Right forelimb (tissue), 1 donor: ENCODE data around the gene DNAJB2.
"Not testable (repeated sequence)": the region's sequence is repeated elsewhere in the genome, so short reads cannot be mapped to it uniquely, and the experiment has no call there.

Experiments used
- DNase-seq: peaks from one replicate; pipeline ENCODE4 v3.0.0-alpha.2; 2018

DNAJB2 gene

DNA sequence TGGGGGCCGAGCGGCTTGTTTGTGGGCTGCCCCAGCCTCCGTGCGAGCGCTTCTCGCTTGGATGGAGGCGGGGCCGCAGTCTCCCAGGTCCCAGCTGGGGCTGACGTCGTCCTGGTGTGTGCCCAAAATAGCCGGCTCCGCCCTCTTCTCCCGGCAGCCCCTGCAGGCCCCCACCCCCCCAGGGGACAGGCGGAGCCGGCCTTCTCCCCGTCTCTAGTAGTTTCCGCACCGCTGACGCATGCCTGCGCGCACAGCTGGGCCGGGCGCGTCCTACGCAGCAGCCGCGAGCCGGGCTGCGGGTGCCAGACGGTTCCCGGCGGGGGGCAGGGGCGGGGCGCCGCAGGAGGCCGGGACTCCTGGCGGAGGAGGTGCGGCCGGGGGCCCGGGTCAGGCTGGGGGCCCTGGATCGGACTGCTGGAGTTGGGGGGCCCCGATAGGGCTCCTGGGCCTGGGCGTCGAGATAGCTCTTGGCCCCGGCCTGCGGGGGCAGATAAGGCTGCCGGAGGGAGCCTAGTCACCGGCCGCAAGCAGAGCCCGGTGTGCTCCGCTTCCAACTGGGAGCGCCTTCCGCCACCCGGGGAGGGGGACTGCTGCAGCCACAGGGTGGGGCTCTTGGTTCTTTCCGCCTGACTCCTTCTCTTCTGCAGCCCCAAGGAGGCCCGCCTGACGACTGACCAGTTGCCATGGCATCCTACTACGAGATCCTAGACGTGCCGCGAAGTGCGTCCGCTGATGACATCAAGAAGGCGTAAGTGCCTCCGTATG lies at the start of gene DNAJB2:
Gene DNAJB2 (plus strand): TSS at position 216 of the 765 bp plus-strand sequence. CDS start 468 bp downstream, at position 684.
- DNase-seq: peak; percentile 99

DNA sequence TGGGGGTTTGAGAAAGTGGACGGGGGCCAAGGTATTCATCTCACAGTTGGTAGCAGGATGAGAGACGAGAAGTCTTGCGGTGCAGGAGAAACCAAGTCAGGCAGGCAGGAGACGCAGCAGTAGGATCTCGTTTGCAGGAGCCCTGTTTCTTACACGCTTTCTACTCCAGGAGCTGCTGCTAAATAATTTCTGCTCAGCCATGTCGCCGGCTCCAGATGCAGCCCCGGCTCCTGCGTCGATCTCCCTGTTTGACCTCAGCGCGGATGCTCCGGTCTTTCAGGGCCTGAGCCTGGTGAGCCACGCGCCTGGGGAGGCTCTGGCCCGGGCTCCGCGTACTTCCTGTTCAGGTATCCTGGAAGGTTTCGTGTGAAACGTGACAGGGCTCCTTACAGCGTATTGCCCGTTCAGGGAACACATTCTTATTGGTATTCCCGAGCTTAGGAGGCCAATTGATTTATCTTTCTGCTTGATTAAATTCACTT lies 49.1 kb upstream of the DNAJB2 start:
- DNase-seq: no peak

DNA sequence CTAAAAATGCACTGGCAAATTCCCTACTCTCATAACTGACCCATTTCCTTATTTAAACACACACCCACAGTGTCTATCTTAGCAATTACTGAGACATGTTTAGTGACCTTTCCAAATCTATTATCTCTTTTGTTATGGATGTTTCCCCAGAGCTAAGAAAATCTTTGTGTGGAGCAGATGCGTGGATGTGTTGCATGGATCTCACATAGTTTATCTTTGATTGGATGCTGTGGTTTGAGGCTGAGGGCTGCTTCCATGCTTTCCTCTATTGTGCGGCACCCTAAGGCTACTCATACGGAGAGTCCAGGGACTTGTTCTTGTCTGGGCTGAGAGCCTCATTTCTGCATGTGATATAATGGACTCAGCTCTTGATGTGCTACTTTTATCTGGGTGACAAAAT lies 44.8 kb upstream of the DNAJB2 start:
- DNase-seq: no peak

DNA sequence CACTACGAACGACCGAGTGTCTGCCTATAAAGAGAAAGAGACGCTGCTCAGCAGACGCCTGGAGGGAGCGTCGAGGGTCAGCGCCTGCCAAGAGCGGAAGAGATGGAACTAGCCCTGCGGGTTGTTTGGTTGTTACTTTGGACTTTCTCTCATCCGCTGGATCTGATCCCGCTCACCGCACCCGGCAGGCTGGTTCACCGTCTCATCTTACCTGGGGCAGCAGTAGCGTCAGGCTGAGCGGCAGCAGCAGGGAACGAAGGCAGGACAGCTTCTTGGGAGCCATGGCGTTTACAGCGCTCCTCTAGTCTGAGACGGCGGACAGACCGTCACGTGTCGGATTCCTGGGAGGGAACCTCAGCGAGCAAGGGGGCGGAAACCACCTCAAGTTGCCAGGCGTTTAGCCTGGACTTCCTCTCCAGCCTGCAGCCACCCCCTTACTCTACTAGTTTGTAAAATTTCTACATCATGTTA lies 35.8 kb upstream of the DNAJB2 start:
- no peak for DNase-seq

DNA sequence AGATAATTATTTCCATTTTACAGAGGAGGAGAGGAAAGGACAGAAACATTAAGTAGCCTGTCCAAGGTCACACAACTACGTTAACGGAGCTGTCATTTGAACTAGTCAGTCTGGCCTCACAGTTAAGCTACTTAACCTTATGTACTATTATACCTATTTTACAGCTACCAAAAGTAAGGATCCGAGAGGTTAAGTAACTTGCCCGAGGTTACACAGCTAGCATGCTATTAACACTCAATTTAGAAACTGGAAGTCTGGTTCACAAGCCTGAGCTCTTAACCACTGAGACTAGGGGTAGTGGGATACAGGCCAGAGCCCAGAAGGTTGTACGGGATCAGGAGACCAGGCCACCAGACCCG lies 34.4 kb upstream of the DNAJB2 start:
- DNase-seq: no peak

DNA sequence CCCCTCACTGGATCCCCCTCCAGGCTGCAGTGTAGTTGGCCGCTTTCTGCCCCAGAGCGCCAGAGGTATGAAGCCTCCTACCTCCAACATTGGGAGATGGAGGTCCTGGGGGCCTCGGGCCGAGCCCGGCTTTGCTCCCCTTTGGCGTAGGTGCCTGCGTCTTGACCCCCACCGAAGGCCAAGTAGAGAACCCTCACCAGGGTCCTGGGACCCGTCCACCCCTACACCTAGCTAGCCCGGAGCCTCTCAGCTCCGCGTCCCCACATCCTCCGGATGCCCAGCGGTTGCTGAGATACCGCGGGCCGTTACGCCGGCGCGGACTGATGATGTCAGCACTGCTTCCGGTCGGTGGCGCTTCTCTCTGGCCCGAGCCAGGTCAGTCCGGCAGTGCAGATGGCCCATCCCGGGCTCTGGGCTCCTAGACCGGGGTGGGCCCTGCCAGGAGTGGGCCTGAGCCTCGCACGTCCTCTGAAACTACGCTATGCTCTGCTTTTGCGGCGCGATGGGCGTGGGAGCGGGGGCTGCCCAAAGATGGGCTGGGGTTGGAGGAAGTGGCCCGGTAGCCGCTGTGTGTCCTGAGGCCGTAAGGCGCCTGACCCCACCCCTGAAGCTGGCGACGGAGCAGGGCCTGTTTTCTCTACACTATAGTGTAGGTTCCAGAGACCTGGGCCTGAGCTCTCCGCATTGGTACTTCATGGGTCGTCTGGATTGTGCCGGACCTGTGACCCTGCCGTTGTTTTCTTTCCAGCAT lies 33.8 kb upstream of the DNAJB2 start, which contains the start of the genes GLB1L and STK16:
Gene GLB1L (minus strand): TSS at position 297 of the 751 bp plus-strand sequence. CDS start 1,871 bp downstream, outside the sequence.
Gene STK16 (plus strand): TSS at position 332 of the 751 bp plus-strand sequence. CDS start 521 bp downstream, outside the sequence.
- peak; percentile 97 for DNase-seq

DNA sequence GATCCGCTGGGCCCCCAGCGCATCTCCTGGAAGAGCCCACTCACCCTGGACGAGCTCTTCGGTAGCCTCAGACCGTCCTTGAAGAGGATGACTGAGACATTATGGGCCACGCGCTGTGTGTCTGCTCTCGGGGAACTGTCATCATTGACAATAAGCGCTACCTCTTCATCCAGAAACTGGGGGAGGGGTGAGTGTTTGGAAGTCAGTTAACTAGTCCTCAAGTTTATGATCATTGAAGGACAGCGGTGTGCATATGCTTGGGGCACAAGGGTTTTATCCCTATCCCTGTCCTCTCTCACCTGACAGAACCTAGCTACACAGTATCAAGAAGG lies 33.3 kb upstream of the DNAJB2 start:
- no peak for DNase-seq

DNA sequence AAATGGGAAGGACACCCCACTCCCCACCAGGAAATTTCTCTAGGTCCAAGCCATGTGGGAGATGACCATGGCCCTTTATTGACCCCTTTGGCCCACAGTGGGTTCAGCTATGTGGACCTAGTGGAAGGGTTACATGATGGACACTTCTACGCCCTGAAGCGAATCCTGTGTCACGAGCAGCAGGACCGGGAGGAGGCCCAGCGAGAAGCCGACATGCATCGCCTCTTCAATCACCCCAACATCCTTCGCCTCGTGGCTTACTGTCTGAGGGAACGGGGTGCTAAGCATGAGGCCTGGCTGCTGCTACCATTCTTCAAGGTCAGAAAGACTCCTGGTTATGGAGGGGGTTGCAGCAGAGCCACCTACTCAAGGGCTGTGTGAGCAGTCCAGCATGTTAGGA lies 32.6 kb upstream of the DNAJB2 start:
- DNase-seq: no peak

DNA sequence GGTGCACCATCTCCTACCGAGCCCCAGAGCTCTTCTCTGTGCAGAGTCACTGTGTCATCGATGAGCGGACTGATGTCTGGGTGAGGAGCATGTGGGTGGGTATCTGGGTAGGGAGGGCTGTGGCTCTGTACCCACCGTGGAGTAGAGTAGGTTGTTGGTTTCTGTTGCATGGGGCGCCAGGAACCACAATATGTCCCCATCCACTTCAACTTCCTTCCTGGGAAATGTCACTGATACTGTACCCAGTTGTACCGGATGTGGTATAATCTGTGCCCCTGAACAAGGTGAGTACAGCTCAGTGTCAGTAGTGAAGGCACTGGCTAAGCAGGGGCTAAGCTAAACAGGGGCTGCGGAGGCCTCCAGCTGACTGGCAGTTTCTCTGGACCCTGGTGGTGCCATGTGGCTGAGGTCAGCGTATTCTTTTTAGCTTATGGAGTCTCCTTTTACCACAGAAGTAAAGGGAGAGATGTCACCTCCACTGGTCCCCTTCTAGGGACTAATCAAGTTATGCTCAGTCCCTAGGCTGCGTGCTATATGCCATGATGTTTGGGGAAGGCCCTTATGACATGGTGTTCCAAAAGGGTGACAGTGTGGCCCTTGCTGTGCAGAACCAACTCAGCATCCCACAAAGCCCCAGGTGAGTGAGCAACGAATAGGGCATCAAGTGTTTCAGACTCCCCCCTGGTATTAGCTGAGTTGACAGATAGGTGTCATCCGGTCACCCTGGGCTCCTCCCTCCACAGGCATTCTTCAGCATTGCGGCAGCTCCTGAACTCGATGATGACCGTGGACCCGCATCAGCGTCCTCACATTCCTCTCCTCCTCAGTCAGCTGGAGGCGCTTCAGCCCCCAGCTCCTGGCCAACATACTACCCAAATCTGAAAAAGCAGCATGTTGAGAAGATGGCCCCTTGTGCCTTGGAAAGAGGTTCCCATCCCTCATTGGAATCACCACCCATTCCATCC lies 31.2 kb upstream of the DNAJB2 start:
- no peak for DNase-seq

DNA sequence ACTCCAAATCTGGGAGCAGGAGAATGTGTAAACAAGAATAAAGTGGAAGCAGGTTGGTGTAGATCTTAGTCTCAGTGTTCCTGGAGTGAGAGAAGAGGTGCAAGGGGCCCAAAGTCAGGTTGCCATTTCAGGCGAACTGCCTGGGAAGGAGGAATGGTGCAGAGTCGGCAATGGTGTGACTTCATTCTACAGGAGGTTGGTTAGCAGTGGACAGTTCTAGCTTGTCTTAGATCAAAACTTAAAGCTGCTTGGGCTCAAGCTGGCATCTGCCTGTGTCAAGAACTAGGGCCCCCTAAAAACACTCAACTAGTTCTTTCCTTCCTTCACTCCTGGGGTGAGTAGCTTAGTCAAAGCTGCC lies 30.3 kb upstream of the DNAJB2 start:
- no peak for DNase-seq

DNA sequence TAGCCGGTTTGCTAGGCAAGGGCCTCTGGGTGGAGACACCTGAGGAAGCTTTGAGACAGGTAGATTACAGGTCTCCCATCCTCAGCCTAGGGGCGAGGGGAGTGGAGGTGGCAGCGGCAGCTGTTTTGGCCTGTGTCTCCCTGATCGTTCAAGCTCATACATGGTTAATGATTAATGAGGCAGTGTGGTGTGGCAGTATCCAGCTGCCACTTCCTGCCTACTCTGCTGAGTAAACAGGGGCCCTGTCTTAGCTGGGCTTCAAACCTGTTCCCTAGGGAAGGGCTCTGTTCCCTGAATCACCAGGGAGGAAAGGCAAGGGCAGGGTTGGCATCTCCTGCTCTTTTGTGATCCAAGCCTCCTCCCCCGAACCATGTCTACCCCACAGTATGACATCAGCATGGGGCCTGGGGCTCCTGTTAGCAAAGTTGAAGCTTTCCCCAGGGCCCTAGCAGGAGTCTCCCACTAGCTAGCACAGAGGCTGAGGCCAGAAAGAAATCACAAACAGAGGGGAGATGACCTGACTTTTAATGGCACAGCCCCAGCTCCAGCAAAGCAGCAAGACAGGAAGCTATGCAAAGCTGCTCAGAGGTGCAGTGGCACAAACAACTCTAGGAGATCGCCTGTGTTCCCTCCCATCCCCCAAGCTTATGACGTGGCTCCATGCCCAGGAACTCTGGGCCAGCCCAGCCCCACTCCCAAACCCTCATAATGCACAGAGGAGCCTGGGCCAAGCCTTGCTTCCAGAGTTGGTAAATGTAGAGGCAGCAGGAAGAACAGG lies 29.8 kb upstream of the DNAJB2 start:
- peak; percentile 63 for DNase-seq

DNA sequence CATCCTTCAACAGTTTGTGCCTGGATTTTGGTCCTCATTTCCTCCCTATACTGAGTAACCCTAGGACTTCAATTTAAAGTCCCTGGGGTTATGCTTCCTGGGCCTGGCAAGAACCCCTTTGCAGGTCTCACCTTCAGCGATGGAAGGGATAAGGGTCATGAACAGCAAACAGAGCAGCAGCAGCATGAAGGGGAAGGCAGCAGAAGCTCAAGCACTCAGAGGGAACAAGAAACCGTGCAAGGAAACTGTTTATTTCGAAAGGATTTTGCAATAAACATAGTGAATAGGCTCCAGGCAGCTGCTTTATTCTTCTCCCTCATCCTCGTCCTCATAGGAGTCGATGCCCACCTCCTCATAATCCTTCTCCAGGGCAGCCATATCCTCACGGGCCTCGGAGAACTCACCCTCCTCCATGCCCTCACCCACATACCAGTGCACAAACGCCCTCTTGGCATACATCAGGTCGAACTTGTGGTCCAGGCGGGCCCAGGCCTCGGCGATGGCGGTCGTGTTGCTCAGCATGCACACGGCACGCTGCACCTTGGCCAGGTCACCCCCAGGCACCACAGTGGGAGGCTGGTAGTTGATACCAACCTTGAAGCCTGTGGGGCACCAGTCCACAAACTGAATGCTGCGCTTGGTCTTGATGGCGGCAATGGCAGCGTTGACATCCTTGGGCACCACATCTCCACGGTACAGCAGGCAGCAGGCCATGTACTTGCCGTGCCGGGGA lies 29.0 kb upstream of the DNAJB2 start:
- no peak for DNase-seq

DNA sequence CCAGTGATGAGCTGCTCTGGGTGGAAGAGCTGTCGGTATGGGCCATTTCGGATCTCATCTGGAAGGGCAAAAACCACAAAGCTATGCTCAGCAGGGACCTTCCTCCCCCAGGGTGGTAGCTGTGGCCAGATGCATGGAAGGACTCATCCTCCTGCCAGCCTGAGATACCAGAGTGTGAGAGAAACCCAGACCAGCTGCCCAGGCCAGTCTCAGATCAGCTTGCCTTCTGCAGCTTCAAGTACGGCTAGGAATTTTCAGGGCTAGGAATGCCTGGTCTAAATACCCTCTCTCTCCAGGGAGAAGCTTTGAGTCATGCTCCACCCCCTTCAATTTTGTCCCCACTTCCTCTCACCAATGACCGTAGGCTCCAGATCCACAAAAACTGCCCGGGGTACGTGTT lies 27.5 kb upstream of the DNAJB2 start:
- DNase-seq: no peak

DNA sequence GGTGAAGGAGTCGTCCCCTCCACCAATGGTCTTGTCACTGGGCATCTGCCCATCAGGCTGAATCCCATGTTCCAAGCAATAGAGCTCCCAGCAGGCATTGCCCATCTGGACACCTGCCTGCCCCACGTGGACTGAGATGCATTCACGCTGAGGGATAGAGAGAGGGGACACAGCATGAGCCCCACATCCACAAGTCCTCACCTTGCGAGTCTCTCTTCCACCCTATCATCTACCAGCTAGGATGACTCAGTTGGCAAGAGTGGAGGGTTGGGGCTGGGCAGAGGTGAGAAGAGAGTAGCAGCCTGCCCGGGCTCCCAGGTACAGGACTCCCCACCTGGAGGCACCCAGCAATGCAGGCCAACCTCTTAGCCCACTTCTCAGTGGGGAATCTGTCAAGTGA lies 27.1 kb upstream of the DNAJB2 start:
- DNase-seq: no peak

DNA sequence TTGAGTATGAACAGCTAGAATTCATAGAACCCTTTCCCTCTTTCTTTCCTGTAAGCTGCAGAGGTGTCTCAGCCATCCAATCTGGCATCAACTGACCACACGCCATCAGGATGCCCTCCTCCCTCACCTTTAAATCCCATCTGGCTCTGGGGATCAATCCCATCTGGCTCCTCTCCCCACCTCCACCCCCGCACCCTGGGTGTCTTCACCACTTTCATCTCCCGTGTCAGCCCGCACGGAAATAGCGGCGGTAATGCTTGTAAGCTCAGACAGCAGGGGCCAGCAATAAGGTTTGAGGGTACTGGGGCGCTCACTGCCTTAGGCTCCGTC lies 26.6 kb upstream of the DNAJB2 start:
- no peak for DNase-seq

DNA sequence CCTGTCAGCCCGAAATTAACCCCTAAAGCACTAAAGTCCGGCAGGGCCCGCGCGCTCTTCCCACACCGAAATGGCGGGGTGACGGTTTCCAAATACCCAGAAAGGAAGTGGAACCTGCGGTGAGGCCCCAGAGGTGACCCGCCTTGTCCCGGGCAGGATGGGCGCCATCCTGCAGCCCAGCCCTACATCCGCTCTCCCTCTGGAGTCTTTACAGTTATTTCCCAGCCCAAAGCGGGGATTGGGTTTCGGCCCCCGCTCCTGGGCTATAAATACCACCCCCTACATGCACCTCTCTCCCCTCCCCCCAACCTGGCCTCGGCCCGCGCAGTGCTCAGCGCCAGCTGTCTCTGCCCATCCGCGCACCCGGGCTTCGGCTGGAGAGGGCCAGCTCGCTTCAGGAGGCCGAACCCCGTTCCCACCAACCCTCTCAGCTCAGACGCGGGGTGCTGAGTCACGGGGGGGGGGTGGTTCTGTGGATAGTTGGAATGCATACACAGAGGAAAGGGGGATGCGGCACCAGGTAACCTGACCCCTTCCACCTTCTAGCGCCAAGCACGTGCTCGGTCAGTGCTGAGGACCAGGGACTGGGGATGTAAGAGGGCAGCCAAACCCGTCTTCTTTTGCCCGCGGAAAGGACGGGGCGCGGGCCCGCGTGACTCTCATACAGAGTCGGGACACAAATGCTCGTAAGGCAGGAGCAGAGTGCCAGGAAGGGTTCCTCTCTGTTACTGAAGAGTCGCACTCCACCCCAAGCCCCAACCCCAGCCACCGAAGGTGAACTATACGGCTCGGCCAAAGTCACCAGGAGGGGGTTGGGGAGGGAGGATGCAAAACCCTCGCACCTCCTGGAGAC lies 26.0 kb upstream of the DNAJB2 start, which contains the start of gene TUBA4B:
Gene TUBA4B (plus strand): TSS at position 344 of the 853 bp plus-strand sequence. CDS start 165 bp downstream, at position 509.
- DNase-seq: peak; percentile 65

DNA sequence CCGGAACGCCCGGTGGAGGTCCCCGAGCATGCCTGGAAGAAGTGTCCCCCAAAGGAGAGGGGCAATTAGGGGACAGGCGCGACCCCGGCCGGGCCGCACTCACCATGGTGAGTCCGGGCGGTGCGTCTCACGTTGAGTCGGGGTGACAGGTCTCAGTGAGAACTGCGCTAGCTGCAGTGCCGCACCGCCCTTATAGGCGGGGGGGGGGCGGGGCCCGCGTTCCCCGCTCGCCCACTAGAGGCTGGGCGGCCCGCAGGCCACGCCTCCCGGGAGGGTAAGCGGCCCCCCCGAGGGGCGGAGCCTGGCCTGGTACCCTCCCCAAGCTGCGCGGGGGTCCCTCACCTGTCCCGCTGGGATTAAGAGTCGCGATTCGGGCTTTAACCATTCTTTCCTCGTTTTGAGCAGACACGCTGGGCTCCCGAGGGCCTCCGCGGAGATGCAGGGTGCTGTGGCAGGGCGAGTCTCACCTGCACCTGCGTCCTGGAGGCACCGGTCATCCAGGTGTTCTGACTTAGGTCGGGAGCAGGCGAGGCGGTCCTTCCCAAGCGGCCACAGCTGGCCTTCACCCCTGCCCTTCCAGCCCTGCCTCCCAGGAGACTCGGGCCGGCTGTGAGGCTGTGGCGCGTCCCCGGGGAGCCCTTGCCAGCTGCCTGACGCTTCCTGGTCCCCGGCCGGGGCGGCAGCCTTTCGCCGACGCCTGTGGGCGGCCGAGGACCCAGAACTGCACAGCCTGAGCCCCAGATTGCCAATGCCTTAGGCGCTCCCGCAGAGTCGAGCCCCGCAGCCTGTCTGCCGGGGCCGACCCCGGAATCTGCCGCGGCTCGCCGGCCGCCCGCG lies 25.2 kb upstream of the DNAJB2 start, which contains the start of gene TUBA4A:
Gene TUBA4A (minus strand): TSS at position 166 of the 837 bp plus-strand sequence. CDS start 60 bp downstream, at position 106.
- DNase-seq: peak; percentile 63

DNA sequence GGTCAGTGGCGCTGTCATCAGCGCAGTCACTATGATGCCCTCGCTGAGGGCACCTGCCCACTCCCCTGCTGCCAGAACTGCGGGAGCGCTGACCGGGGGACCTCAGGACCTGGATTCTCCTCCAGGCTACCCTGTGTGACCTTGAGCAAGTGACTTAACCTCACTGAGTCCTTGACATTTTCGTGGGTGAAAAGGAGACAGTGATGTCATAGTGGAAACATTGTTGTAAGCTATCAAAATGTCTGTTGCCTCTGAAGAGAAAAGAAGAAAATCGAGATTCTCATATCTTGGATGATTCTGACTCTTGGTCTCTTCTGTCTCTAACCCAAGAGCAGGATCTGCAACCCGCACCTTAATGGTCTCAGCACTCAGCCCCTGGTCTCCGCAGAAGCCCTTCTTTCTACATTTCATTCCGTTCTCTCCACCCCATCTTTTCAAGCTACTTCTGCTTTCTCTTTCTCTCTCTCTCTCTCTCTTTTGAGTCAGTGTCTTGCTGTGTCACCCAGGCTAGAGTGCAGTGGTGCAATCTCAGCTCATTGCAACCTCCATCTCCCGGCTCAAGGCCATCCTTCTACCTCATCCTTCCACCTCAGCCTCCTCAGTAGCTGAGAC lies 24.5 kb upstream of the DNAJB2 start:
- DNase-seq: no peak

DNA sequence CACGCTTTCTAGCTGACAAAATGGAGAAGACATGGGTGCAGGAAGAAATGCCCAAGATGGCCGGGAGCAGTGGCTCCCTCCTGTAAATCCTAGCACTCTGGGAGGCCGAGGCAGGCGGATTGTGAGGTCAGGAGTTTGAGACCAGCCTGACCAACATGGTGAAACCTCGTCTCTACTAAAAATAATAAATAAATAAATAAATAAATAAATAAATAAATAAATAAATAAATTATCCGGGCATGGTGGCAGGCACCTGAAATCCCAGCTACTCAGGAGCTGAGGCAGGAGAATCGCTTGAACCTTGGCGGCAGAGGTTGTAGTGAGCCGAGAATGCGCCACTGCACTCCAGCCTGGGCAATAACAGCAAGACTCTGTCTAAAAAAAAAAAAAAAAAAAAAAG lies 20.2 kb upstream of the DNAJB2 start:
- not testable (repeated sequence) for DNase-seq
